Astrocyte of the cerebellum (primary cell): Measurements from ENCODE around the gene SIVA1.

Experiments
- DNase-seq: peaks from one replicate; pipeline ENCODE4 v3.0.0-alpha.2; 2011; ENCODE audit warnings: low read depth
- H3K4me3 ChIP-seq: 2 replicates; pipeline ENCODE4 v1.5.1; 2011; ENCODE audit warnings: mild to moderate bottlenecking, low read depth, low read length, moderate library complexity
- CTCF ChIP-seq: IDR thresholded peaks from 2 replicates; pipeline ENCODE4 v1.5.1; 2012; ENCODE audit warnings: low read length, low read depth, moderate library complexity, mild to moderate bottlenecking; ENCODE audit errors: missing control alignments
- in situ Hi-C: cut with HindIII; loops from 2 replicates; pipeline ENCODE4 v1.10.0; 2017; ENCODE audit warnings: low sequenced_read_pairs

Gene SIVA1

GRCh38 chr14:104757238-104757585 is 4.3 kb downstream of the SIVA1 start:
- in situ Hi-C loops, result no loop called here
- TF ChIP-seq CTCF, result no peak
- H3K4me3 ChIP-seq, result no peak overlapping the region
- DNase-seq, result no peak

- no peak overlapping the region for H3K4me3 ChIP-seq
- in situ Hi-C loops, result no loop called here
- DNase-seq, result no peak
- TF ChIP-seq CTCF, result no peak
Observed at GRCh38 chr14:104757681-104758392, 4.9 kb downstream of the SIVA1 start.

- TF ChIP-seq CTCF, result no peak
- in situ Hi-C loops, result no loop called here
- H3K4me3 ChIP-seq, result no peak overlapping the region
- DNase-seq, result no peak
Observed at GRCh38 chr14:104758981-104759969, 6.3 kb downstream of the SIVA1 start.

GRCh38 chr14:104765517-104765916 is 12.6 kb downstream of the SIVA1 start:
- in situ Hi-C loops, result no loop called here
- TF ChIP-seq CTCF, result no peak
- no peak for DNase-seq
- no peak overlapping the region for H3K4me3 ChIP-seq

GRCh38 chr14:104766256-104766862 is 13.4 kb downstream of the SIVA1 start:
- no peak for TF ChIP-seq CTCF
- DNase-seq, result no peak
- no peak overlapping the region for H3K4me3 ChIP-seq
- in situ Hi-C loops, result no loop called here

GRCh38 chr14:104766863-104767633 is 14.1 kb downstream of the SIVA1 start:
- no peak overlapping the region for H3K4me3 ChIP-seq
- TF ChIP-seq CTCF, result no peak
- no peak for DNase-seq
- in situ Hi-C loops, result no loop called here
